Body of pancreas (tissue), 4 donors: ENCODE results near the gene SMG1. TPM values are rescaled to one million over a fixed set of nuclear protein-coding genes. Genes with fewer than 3 reads are reported as not detected.
A peak's percentile ranks its signal among the peaks of the same experiment; 100 is the strongest.
"Not testable (repeated sequence)": the region's sequence is repeated elsewhere in the genome, so short reads cannot be mapped to it uniquely, and the experiment has no call there.

Experiments
- ATAC-seq: fragments of 150-250 bp; one replicate; pipeline ENCODE4 v1.9.1; 2016
- DNase-seq, 4 donors: peaks; one replicate each; pipeline ENCODE4 v3.0.0-alpha.2; 2019
- H3K27ac ChIP-seq, 4 donors: fragments of 200-600 bp; sonication (generic); 1 replicate in 3 of 4; 2 replicates in 1 of 4; pipeline versions ENCODE4 v1.5.1 to v1.6.1; 2016 to 2019; ENCODE audit warnings: mild to moderate bottlenecking in 1 of 4, mixed read lengths in 1 of 4, moderate library complexity in 1 of 4
- H3K27me3 ChIP-seq, 2 donors: fragments of 200-600 bp; sonication (generic); one replicate each; pipeline ENCODE4 v1.6.0; 2016; ENCODE audit warnings: mild to moderate bottlenecking in 1 of 2
- H3K36me3 ChIP-seq, 2 donors: fragments of 200-600 bp; sonication (generic); replicated peaks in 1 of 2; 2 replicates each; pipeline ENCODE4 v1.5.1; 2016; ENCODE audit warnings: low read depth in 2 of 2; ENCODE audit not compliant: insufficient read depth in 1 of 2
- H3K4me1 ChIP-seq: fragments of 200-600 bp; sonication (generic); one replicate; pipeline ENCODE4 v1.6.0; 2016
- H3K4me3 ChIP-seq, 2 donors: fragments of 200-600 bp; sonication (generic); 1 replicate in 1 of 2; 2 replicates in 1 of 2; pipeline ENCODE4 v1.5.1; 2016 to 2019
- H3K9me3 ChIP-seq, 3 donors: fragments of 200-600 bp; sonication (generic); 1 replicate in 2 of 3; 2 replicates in 1 of 3; pipeline ENCODE4 v1.5.1; 2016
- WGBS, 2 donors: methylation state at CpG; one replicate each; pipeline ENCODE4 v1.1.5; 2017; 5-methylcytosine and 5-hydroxymethylcytosine counted together
- intact Hi-C: fragments of 100-400 bp; cut with DNase I; formaldehyde crosslinking; loops from one replicate; pipeline ENCODE4 v1.15.1; 2023
- total RNA-seq, 2 donors: library from RNA; depleted of rRNA; stranded (reverse); fragments of >200 nt; gene quantifications; one replicate each; pipeline ENCODE4 v1.1.0, GENCODE V29; 2016
- TF ChIP-seq, protein P1 (sequence below), 7 experiments: fragments of 450-650 bp in 4 of 7; fragments of 200-600 bp in 3 of 7; sonication (generic) in 3 of 7; IDR thresholded peaks; one replicate each; pipeline ENCODE4 v1.5.1; 2016 to 2019; ENCODE audit warnings: antibody characterized with exemption in 7 of 7

Gene SMG1
- total RNA-seq, 2 donors from 2014 or later, result 50.3 to 59.3 TPM

GRCh38 chr16:18767217-18767616 lies 159.0 kb downstream of the SMG1 start:
- H3K4me3 ChIP-seq, DNase-seq, ATAC-seq, H3K9me3 ChIP-seq, intact Hi-C loops, H3K27me3 ChIP-seq, H3K4me1 ChIP-seq, H3K27ac ChIP-seq, H3K36me3 ChIP-seq: not testable (repeated sequence)
- 31 to 33% methylated on average over 6 of the region's 7 CpGs for WGBS, 2 donors

DNA sequence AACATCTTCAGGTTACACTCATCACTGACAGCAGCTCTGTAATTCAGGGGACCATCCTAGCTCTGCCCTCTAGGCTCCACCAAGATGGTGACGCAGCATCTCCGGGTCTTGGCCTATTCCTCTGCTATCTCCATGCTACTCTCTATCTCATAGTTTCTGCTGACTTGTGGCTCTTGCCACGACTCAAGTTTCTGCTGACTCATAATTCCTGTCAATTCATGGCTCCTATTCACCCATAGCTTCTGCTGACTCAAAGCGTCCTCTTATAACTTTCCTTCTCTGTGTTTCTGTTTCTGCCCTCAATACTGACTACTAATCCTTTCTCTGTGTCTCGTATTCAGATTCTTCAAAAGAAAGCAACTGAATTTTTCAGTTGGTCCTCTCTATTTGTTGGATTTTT lies 163.5 kb downstream of the SMG1 start:
- H3K9me3 ChIP-seq, H3K36me3 ChIP-seq, H3K27me3 ChIP-seq, H3K4me3 ChIP-seq, H3K27ac ChIP-seq, H3K4me1 ChIP-seq, DNase-seq, ATAC-seq, intact Hi-C loops: not testable (repeated sequence)
- 17 to 34% methylated on average over 2 to 3 of the region's 5 CpGs for WGBS, 2 donors

- H3K4me3 ChIP-seq, H3K27me3 ChIP-seq, intact Hi-C loops, H3K36me3 ChIP-seq, H3K4me1 ChIP-seq, H3K27ac ChIP-seq, H3K9me3 ChIP-seq: not testable (repeated sequence)
- ATAC-seq (peak; percentile 94), DNase-seq (peak; percentile 54 to 69 (median 56))
- TF ChIP-seq, protein P1, sequence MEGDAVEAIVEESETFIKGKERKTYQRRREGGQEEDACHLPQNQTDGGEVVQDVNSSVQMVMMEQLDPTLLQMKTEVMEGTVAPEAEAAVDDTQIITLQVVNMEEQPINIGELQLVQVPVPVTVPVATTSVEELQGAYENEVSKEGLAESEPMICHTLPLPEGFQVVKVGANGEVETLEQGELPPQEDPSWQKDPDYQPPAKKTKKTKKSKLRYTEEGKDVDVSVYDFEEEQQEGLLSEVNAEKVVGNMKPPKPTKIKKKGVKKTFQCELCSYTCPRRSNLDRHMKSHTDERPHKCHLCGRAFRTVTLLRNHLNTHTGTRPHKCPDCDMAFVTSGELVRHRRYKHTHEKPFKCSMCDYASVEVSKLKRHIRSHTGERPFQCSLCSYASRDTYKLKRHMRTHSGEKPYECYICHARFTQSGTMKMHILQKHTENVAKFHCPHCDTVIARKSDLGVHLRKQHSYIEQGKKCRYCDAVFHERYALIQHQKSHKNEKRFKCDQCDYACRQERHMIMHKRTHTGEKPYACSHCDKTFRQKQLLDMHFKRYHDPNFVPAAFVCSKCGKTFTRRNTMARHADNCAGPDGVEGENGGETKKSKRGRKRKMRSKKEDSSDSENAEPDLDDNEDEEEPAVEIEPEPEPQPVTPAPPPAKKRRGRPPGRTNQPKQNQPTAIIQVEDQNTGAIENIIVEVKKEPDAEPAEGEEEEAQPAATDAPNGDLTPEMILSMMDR (IDR thresholded peaks at IDR 0.05), result peak; percentile 43 to 71 (median 66)
- WGBS, 2 donors, result 29% methylated on average over 16 to 17 of the region's 21 CpGs
Observed at GRCh38 chr16:18759598-18760520, 166.3 kb downstream of the SMG1 start.

GRCh38 chr16:18757960-18758660 lies 168.1 kb downstream of the SMG1 start:
- H3K9me3 ChIP-seq, H3K4me3 ChIP-seq, DNase-seq, intact Hi-C loops, H3K27ac ChIP-seq, H3K27me3 ChIP-seq, H3K4me1 ChIP-seq, H3K36me3 ChIP-seq, ATAC-seq: not testable (repeated sequence)
- WGBS, 2 donors, result 100% methylated on average over 1 of the region's 10 CpGs

- H3K27ac ChIP-seq, H3K27me3 ChIP-seq, DNase-seq, H3K9me3 ChIP-seq, ATAC-seq, H3K4me1 ChIP-seq, H3K4me3 ChIP-seq, intact Hi-C loops, H3K36me3 ChIP-seq: not testable (repeated sequence)
- WGBS, 2 donors, result 72 to 79% methylated on average over 9 of the region's 9 CpGs
Observed at GRCh38 chr16:18756639-18757038, 169.6 kb downstream of the SMG1 start.

Other genes starting within 250 kb of the SMG1 start
- gene RPS15A, start 136.1 kb downstream of the SMG1 start, total RNA-seq, result 100 to 1,000 TPM; 232 to 393 TPM
- 100 to 1,000 TPM; 111 to 153 TPM for gene ARL6IP1, start 124.9 kb downstream of the SMG1 start, total RNA-seq
- under 1 TPM; 0.33 to 0.78 TPM for gene TMC7, start 57.5 kb upstream of the SMG1 start, total RNA-seq
- 1 to 10 TPM; 8.6 to 9.1 TPM for gene COQ7, start 141.2 kb upstream of the SMG1 start, total RNA-seq
- 10 to 100 TPM; 22.7 to 35.5 TPM for gene ITPRIPL2, start 187.6 kb upstream of the SMG1 start, total RNA-seq
- 1 to 10 TPM; 3.9 to 9.2 TPM for gene SYT17, start 241.8 kb upstream of the SMG1 start, total RNA-seq